NCI-H524 (cell line): ENCODE data around the gene PPP1R12C.
"Not testable (repeated sequence)": the region's sequence is repeated elsewhere in the genome, so short reads cannot be mapped to it uniquely, and the experiment has no call there.

ENCODE experiments used
- DNase-seq, 2 experiments: peaks; one replicate each; lab custom pipeline; 2025; lab: John Stamatoyannopoulos, UW

The PPP1R12C gene

DNA sequence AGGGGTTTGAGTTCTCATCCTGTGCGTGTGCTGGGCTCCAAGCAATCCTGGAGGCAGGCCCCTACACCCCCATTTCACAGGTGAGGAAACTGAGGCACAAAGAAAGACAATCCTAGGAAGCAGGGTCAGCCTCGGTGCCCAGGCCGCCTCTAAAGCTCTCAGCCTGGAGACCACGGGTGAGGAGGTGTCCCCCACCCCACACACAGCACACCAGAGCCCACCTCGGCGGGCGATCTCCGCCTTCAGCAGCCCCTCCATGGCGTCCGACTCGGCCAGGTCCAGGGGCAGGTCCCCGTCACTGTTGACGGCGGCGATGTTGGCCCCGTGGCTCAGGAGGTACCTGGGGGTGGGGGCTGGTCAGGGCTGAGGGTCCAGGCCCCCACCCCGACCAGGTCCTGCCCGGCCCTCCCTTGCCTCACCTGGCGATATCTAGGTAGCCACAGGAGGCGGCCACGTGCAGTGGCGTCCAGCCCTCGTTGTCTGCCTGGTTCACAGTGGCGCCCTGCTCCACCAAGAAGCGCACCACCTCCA lies 5.1 kb downstream of the PPP1R12C start:
- no peak for DNase-seq

GRCh38 chr19:55111238-55111831 lies 6.1 kb downstream of the PPP1R12C start:
- DNase-seq = no peak

DNA sequence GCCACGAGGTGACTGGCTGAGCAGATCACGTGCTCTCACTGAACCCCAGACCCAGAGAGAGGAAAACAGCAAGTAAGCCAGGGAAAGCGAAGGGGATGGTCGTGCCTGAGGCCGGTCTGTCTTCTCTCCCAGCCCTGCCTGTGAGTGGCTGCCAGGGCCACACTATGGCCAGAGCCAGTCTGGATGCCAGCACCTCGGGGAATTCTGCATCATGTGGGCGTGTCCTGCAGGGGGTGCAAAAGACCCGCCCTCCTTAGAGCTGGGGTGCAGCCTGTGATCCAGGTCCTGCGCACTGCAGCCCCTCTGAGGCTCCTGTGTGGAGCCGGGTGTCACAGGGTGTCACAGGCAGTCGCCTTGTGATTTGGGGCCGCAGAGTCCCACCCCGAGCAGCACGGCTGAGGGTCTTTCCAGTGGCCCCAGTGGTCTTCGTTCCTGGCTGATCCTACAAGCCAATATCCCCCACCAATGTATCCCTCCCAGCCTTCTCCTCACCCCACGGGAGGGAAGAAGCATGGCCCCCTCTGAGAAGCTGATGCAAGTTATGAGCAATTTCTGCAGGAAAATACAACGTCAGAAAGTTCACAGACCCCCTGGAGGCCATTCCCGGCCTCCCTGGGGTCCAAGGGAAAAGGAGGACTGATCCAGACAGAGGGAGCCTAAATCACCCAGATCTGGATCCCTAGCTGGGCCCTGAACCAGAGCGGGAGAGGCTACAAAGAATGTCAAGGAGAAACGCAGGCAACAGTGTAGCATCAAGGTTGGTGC lies 7.7 kb downstream of the PPP1R12C start:
- no peak for DNase-seq

GRCh38 chr19:55107252-55107651 lies 10.2 kb downstream of the PPP1R12C start:
- DNase-seq = not testable (repeated sequence)

DNA sequence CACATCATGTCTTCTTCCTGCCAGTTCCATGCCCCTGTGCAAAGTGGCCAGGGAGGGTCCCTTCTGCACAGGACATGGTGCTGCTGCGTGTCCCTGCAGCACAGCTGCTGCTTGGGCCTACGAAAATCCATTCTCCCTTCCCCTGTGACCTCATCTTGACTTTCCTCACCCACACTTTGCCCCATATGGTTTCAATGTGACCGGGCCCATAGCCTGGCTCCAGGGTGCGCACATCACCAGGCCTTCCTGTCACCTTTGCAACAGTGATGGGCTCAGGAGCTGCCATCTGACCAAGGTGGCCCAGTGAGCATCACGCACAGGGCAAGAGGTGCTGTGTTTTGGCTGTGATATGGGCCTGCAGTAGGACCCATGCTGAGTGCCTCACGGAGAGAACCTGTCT lies 10.8 kb downstream of the PPP1R12C start:
- no peak for DNase-seq

GRCh38 chr19:55105237-55105636 lies 12.2 kb downstream of the PPP1R12C start:
- no peak for DNase-seq

DNA sequence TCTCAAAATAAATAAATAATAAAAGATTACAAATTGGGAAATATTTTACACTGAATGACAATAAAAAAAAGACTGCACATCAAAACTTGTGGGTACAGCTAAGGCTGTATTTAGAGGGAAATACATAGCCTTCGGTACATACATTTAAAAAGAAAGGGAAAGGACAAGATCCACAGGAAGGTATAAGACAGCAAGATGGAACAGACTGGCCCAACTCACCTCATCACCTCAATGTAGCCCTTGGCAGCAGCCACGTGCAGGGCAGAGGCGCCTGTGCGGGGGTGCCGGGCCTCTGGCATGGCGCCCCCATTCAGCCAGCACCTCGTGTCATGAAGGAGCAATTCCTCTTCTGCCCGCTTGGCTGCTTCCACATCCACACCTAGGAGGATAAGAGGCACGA lies 14.2 kb downstream of the PPP1R12C start:
- no peak for DNase-seq

GRCh38 chr19:55101261-55101660 lies 16.2 kb downstream of the PPP1R12C start:
- DNase-seq = no peak

DNA sequence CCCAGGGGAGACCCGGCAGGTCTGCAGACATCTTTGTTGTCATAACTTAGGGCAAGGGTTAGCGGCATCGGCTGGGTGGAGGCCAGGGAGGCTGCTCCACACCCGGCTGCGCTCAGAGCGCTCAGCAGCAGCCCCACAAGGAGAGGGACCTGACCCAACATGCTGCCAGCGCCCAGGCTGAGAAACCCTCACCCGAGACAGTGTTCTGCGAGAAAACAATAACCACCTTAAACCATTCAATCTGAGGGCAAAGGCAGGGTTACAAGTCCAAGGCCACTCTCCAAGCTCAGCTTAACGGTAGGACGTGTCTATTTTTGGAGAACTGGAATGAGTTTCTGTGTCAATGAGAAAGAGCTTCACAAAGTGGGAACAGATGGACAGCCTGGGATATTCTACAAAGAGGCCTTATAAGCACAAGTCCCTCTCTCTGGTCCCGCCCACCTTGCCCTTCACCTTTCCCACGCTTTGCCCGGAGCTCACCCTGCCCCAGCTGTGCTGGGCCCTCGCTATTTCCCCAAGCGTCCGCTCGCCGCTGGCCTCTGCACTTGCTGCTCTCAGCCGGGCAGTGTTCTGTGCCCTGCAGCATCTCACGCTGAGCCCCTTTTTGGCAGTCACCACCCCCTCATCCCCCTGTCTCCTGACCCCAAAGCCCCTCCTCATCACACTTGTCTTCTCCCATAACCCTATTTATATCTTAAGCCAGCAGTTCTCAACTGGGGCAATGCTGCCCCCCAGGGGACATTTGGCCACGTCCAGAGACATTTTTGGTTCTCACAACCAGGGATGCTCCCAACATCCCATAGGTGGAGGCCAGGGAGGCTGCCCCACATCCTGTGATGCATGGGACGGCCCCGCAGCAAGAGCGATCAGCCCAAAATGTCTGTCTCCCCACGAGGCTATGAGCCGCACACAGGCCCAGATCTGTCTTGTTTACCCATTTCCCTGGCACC lies 17.6 kb downstream of the PPP1R12C start:
- DNase-seq = no peak

DNA sequence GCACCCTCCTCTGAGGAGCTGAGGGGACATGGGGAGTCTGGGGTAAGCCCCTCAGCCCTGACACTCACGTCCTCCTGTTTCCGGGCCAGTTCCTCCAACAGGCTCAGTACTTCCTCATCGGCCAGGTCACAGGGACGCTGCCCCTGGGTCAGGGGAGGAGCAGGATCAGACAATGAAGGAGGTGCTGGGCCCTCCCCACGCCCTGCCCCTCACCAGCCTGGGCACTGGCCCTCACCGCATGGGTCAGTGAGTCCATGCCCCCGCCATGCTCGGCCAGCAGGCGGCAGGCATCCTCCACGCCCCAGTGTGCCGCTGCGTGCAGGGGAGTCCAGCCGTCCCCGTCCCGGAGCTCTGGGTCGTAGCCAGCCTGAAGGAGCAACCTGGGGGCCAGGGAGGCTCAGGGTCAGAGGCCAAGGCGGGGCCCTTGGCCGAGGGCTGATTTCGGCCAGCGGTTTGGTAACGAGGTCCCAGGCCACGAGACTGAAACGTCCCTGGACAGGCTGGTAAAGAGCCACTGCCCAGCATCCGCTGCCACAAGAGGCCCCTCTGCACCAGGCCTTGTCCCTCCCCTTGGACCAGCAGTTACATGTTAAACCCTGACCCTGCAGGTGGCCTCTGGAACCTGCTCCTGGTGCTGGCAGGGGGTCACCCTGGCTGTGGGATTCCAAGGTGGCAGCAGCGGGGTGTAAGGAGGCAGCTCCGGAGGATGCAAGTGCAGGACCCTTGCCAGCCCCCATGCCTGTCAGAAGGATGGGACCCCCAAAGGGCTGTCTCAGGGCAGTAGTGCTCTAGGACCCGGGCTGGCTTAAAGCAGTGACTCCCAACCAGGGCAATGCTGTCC lies 18.5 kb downstream of the PPP1R12C start:
- DNase-seq = no peak

GRCh38 chr19:55097864-55098715 lies 19.3 kb downstream of the PPP1R12C start:
- DNase-seq = no peak

GRCh38 chr19:55096061-55096701 lies 21.3 kb downstream of the PPP1R12C start:
- DNase-seq = no peak

DNA sequence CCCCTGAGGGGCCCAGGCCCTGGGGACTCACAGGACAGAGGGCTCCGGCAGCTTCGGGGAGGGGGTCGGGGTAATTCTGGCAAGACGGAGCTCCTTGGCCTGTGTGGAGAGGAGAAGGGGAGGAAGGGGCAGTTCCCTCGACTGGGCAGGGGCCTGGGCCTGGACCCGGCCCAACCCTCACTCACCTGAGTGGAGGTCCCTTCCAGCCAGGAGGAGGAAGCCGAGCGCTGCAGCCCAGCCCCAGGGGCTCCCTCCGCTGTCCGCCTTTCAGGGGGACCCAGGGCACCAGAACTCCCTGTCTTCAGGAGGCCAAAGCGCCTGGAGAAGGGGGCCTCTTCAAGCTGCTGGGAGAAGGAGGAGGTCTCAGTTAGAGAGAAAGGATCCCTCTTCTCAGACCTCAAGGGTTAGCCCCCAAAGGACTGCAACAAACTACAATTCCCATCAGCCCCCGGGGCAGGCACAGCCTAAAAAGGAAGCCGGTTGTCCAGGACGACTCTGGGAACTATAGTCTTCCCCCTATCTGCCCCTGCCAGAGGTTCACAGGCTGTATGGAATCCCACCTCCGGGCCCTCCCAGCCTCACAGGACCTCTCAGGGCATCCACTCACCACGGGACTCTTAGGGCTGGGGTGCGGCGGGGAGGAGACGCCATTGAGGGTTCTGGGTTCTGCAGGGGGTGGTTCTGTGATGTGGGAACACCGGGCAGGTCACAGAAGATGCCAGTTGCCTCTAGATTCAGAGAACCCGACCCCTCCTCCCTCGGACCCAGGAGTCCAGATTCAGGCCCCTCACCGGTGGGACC lies 22.0 kb downstream of the PPP1R12C start:
- no peak for DNase-seq

- no peak for DNase-seq
Measured at GRCh38 chr19:55094456-55095259, 22.8 kb downstream of the PPP1R12C start.

- DNase-seq = no peak
Measured at GRCh38 chr19:55092423-55093318, 24.8 kb downstream of the PPP1R12C start.

DNA sequence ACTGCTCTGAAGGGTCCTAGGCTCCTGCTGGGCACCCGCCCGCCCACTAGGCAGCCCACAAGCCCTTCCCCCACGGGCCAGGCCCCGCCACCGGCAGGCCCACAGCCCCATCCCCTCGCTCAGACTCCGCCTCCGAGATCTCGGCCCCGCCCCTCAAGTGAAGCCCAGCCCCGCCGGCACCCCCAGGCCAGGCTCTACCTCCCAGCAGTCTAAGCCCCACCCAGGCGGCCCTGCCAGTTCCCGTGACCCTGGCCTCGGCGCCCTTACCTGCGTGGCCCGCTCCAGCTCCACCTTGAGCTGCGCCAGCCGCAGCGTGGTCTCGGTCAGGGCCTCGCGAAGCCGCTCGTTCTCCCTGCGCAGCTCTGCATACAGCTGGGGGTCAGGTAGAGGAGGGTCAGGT lies 25.5 kb downstream of the PPP1R12C start:
- DNase-seq = no peak
